ENCODE measurements around the gene CD27. TPM values are rescaled to one million over a fixed set of nuclear protein-coding genes. Genes with fewer than 3 reads are reported as not detected.

CD27 gene
- polyA plus RNA-seq, 4 donors: 0.82 to 1.6 (median 1.2) TPM

DNA sequence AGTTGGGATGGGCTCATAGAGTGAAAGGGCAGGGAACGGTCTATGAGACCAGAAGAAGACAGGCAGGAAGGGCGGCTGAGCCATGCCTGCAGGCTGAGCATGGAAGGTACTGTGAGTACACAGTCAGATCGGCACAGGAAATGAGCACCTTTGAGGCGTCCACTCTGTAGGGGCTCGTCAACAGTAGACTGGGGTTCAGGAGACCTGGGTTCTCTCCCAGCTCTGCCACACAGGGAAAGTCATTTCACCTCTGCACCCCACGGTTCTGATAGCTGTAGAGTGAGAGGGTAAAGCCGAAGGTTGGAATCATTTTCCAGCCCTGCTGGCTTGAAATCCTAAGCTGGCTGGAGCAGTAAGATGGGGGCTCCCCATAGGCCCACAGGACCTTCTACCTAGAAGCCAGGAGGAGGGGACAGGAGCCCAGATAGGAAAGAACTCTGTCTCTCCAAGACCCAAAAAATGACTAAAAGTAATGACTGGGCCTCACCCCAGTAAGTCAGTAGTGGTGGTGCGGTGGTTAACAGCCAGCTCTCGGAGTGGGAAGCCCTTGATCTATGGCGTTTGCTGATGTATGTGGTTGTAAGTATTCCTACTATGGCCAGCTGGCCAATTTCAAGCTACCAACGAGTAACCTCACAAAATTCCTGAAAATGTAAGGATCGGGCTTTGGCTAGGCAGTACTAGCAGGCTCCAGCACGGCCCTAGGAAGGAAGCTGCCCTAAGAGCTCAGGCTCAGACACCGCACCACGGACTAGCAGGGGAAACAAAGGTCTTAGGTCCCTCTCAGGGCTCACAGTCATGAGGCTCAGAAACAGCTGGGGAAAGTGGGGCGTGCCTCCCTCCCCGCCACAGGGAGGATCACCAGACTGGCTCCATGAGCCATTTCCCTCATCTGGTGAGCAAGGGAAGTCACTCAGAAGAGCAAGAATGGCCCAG is 10.3 kb upstream of the CD27 start:
- no peak for DNase-seq (ENCODE audit: low read depth in 4 of 4, low spot score in 3 of 4)

DNA sequence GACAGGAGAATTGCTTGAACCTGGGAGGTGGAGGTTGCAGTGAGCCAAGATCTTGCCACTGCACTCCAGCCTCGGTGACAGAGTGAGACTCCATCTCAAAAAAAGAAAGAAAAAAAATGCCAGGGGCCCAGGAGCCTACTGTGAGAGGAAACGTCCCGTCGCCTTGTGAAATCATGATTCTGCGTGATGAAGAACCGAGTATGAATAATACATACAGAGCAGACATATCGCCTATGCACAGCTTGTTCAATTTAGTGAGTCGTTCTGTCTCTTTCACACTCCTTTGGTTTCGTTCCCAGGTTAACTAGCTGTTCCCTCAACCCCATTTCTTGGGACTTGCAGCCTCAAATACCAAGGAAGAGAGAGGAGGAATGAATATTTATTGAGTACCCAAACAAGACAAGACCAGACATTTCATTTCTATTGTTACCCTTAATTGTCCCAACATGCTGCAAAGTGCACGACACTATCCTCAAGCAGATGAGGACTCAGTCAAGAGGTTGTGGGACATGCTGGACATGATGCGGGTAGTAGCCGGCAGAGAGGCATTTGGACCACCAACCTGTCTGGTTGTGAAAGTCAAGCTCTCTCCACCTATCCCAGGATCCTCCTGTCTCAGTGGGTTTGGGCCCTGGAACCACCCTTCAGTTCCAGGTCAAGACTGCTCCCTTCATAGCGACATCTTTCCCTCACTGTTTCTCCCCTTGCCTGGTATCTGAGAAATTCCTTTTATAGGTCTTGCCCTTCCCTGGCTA is 8.6 kb upstream of the CD27 start:
- DNase-seq (ENCODE audit: low read depth in 4 of 4, low spot score in 3 of 4): no peak

DNA sequence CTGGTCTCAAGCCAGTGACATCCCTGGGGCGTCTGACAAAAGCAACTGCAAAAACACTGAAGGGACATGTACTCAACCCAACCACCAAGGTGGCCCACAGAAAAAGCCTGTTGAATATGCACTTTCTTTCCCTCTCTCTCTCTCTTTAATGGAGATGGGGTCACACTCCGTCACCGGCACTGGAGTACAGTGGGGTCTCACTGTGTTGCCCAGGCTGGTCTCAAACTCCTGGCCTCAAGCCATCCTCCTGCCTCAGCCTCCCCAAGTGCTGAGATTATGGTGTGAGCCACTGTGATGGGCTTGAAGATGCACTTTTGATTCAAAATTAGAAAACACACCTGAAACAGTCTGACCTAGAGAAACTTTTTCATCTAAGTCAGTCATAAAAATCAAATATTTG is 7.2 kb upstream of the CD27 start:
- no peak for DNase-seq (ENCODE audit: low read depth in 4 of 4, low spot score in 3 of 4)

DNA sequence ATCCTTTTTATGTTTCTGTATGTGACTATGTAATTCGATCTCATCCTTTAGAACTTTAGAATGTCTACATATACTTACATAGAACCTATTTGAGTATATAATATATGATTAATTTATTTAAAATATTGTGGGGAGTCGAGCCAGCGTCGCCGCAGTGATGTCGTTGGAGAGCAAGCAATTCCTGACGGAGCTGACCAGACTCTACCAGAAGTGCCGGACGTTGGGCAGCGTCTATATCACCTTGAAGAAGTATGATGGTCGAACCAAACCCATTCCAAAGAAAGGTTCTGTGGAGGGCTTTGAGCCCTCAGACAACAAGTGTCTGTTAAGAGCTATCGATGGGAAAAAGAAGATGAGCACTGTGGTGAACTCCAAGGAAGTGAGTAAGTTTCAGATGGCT is 6.4 kb upstream of the CD27 start:
- no peak for DNase-seq (ENCODE audit: low read depth in 4 of 4, low spot score in 3 of 4)

DNA sequence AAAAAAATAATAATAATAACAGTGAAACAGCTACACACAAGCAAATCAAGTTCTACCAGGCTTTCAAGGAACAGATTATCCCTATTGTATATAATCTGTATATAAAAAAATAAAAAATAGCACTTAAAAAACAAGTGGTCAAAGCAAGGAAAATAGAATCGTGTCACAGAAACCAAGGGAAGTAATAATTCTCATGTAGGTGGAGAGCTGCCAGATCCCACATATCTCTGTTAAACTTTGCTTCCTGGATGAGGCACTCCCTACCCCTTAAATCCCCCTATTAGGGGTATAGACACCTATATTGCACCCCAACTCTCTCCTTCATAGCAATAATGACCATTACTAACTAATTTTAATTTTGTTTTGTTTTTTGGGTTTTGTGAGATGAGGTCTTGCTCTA is 4.4 kb upstream of the CD27 start:
- no peak for DNase-seq (ENCODE audit: low read depth in 4 of 4, low spot score in 3 of 4)

DNA sequence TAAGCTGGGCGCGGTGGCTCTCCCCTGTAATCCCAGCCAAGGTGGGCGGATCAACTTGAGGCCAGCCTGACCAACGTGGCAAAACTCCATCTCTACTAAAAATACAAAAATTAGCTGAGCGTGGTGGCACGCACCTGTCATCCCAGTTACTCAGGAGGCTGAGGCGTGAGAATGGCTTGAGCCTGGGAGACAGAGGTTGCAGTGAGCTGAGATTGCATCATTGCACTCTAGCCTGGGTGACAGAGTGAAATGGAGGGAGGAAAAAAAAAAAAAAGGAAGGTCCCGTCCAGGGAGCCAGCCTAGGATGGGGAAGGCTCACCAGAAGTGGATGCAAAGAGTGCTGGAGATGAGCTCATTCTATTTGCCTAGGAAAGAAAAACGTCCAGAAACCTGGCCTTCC is 1.9 kb upstream of the CD27 start:
- DNase-seq (ENCODE audit: low read depth in 4 of 4, low spot score in 3 of 4): no peak

DNA sequence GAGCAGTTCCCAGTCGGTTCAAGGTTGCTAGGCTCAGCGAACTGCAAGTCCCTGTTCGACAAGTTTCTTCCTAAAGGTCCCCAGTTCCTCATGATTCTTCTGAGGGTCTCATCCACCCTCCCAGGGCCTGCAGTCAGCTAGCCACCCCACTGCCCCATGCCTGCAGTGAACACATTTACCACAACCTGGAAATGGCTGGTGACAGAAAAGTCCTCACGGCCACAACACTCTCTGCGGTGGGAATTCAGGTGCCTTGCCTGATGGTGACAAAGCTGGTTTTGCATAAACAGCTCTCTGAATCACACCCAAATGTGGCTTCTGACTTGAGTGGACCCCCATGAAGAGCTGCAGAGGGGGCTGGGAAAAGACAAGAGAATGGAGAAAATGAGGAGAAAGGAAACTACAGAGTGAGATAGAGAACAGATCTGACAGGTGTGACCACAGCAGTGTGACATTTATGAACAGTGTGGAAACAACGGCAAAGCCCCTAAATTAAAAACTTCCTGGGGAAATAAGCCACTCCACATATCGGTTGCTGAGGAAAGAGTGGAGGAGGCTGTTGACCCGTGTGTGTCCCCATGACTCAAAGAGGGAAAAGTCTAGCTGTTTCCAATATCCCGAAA is 1.3 kb upstream of the CD27 start:
- no peak for DNase-seq (ENCODE audit: low read depth in 4 of 4, low spot score in 3 of 4)

DNA sequence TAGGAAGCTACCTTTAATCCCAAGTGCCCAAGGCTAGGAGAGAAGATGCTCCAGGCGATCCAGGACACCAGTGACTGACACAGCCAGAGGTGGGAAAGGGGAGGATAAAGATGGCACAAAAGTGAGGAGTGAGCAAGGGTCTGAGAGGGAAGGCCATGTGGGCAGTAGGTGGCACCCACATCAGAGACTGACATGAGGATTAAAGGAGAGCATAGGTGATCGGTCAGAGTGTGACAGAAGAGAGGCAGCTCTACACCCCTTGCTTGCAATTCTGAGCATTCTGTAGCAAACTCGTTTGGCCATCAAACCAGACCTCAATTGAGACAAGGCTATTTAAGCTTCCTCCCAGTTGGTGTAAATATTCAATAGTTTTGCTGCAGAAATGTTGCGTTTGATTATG is 724 bp upstream of the CD27 start:
- DNase-seq (ENCODE audit: low read depth in 4 of 4, low spot score in 3 of 4): no peak

DNA sequence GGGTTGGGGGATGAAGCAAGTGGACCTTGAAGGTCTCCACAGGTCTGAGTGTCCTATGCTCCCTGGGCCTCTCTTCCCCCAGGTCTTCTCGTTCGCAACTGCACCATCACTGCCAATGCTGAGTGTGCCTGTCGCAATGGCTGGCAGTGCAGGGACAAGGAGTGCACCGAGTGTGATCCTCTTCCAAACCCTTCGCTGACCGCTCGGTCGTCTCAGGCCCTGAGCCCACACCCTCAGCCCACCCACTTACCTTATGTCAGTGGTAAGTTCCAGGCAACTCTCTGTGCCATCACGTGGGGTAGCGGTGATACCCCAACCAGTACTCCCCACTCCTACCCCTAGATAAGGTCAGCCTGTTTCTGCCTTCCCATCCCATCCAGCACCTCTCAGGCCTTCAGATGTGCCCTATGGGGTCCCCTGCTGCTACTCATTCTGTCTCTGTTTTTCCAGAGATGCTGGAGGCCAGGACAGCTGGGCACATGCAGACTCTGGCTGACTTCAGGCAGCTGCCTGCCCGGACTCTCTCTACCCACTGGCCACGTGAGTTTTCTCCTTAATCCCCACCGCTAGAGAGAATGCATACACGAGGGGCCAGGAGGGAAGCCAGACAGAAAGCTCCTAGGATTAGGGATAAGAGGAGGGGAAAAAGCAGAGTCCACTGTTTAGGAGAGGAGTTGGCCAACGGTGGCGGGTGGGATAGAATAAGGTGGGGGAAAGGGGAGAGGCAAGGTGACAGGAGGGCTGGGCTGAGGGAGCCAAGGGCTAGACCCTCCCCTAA is 5.5 kb downstream of the CD27 start:
- DNase-seq (ENCODE audit: low read depth in 4 of 4, low spot score in 3 of 4): no peak

DNA sequence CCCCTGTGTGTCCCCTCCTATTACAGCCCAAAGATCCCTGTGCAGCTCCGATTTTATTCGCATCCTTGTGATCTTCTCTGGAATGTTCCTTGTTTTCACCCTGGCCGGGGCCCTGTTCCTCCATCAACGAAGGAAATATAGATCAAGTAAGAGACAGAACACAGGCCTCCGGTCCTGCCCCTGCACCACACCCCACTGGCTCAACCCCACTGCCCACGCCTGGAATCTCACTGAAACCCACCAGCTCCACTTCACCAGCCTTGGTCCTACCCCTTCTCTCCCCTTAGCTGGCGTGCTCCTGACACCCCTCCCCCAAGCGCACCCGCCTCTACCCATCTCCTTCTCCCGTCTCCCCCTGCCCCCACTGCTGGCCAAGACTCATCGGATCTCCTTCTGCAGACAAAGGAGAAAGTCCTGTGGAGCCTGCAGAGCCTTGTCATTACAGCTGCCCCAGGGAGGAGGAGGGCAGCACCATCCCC is 6.2 kb downstream of the CD27 start:
- DNase-seq (ENCODE audit: low read depth in 4 of 4, low spot score in 3 of 4): no peak

DNA sequence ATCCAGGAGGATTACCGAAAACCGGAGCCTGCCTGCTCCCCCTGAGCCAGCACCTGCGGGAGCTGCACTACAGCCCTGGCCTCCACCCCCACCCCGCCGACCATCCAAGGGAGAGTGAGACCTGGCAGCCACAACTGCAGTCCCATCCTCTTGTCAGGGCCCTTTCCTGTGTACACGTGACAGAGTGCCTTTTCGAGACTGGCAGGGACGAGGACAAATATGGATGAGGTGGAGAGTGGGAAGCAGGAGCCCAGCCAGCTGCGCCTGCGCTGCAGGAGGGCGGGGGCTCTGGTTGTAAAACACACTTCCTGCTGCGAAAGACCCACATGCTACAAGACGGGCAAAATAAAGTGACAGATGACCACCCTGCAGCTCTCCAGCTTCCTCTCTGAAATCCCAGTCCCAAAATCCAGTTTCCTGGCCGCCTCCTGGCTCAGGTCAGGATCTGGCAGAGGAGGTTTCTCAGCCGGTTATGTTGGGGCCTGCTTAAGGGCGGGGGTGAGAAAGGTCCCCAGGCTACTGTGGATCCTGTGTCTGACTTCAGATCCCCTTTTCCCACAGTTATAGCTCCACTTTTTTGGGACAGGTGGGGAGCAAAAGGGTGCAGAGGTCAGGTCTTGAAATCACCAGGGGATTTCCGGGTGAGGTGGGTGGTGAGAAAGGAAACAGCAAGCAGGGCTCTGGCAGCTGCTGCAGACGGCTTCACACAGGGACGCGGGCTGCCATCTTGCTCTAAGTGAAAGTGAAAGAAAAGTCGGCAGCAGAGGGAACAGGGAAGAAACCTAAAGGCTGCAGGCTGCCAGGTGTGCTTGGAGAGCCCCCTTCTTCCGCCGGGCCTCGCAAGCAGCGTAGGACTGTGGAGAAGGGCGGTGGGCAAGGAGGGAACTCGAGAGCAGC is 6.8 kb downstream of the CD27 start, which contains the start of gene TAPBPL:
Gene TAPBPL (plus strand): TSS at position 695 of the 897 bp plus-strand sequence. CDS start 207 bp downstream, outside the sequence.
- DNase-seq (ENCODE audit: low read depth in 4 of 4, low spot score in 3 of 4): peak; percentile 71 to 84 (median 77)

DNA sequence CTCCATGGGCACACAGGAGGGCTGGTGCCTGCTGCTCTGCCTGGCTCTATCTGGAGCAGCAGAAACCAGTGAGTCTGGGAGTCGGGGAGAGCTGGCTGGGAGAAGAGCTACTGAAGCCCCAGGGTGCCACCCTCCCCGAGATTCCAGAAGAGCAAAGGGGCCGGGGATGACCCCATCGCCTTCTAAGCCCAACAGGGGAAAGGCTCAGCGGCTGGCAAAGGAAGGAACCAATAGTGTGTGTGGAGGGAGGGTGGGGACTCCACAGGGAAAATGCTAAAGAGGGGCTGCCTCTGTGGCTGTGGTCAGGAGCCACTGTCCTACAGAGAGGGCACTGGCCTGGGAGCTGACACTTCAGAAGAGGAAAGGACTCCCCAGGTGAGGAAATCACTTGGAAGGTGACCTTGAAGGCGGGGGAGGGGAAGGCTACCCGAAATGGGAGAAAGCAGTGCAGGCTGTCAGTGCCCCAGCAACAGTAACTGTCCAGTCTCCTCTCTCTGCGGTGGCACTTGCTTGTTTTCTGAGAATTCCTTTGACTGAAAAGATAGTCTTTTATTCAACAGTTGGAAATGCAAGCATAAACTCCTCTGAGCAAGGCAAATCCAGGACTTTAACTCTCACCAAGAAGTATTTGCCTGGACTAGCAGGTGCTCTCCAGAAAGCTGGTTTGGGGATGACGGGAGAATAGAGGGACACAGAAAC is 7.6 kb downstream of the CD27 start:
- no peak for DNase-seq (ENCODE audit: low read depth in 4 of 4, low spot score in 3 of 4)

DNA sequence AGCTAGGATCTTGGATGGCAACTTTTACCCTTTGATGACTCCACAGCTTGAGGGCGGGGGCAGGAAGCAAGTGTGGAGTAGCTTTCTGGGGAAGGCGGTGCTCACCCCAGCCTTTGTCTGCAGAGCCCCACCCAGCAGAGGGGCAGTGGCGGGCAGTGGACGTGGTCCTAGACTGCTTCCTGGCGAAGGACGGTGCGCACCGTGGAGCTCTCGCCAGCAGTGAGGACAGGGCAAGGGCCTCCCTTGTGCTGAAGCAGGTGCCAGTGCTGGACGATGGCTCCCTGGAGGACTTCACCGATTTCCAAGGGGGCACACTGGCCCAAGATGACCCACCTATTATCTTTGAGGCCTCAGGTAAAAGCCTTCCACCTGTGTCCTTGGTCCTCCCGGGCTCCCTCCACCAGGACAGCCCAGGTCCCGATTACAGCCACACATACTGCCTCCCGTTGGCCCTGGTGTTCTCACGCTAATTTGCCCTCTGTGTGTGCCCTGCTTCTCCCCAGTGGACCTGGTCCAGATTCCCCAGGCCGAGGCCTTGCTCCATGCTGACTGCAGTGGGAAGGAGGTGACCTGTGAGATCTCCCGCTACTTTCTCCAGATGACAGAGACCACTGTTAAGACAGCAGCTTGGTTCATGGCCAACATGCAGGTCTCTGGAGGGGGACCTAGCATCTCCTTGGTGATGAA is 8.3 kb downstream of the CD27 start:
- no peak for DNase-seq (ENCODE audit: low read depth in 4 of 4, low spot score in 3 of 4)

DNA sequence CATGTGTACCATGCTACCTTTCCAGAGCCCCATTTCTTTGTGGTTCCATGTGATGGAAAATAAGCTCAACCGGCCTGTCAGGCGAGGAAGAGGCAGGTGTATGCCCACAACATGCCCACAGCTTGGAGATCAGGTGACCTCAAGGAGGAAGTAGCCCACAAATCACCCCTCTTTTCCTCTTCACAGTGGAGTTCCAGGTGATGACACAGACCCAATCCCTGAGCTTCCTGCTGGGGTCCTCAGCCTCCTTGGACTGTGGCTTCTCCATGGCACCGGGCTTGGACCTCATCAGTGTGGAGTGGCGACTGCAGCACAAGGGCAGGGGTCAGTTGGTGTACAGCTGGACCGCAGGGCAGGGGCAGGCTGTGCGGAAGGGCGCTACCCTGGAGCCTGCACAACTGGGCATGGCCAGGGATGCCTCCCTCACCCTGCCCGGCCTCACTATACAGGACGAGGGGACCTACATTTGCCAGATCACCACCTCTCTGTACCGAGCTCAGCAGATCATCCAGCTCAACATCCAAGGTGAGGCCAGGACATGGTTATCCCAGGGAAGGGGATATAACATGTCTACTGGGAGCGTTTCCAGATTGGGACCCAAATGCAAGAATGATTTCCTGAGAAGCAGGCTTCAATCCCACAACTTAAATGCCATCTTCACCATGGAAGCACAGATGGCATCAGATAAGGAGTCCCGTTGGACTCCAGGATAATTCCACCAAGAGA is 12.6 kb downstream of the CD27 start:
- no peak for DNase-seq (ENCODE audit: low read depth in 4 of 4, low spot score in 3 of 4)

DNA sequence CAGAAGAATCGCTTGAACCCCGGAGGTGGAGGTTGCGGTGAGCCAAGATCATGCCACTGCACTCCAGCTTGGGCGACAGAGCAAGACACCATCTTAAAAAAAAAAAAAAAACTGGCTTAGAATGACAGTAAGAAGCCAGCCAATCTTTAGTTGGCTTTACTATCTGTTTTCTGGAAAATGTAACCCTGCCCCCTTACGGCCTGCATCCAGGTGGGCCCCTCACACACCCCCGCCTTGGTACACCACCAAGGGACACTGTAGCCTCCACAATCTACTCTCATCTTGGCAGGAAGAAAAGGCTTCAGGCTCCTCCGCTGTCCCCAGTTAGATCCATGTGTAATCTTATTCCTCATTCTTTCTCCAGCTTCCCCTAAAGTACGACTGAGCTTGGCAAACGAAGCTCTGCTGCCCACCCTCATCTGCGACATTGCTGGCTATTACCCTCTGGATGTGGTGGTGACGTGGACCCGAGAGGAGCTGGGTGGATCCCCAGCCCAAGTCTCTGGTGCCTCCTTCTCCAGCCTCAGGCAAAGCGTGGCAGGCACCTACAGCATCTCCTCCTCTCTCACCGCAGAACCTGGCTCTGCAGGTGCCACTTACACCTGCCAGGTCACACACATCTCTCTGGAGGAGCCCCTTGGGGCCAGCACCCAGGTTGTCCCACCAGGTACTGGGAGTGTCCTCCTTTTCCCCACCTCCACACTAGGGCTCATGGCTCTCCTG is 13.7 kb downstream of the CD27 start:
- DNase-seq (ENCODE audit: low read depth in 4 of 4, low spot score in 3 of 4): no peak

DNA sequence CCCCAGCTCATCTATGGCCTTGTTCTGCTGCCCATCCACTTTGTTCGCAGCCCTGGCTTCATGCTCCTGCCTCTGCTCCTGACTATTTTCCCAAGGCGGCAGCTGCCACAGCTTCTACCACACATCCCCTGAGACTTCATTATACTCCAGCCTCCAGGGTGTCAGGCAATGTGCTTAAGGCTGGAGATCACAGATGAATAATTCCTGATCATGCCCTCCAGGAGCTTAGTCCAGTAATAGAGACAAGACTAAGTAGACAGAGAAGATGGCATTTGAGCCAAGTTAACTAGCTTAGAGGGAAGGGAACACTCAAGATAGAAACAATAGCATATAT is 14.2 kb downstream of the CD27 start:
- no peak for DNase-seq (ENCODE audit: low read depth in 4 of 4, low spot score in 3 of 4)

DNA sequence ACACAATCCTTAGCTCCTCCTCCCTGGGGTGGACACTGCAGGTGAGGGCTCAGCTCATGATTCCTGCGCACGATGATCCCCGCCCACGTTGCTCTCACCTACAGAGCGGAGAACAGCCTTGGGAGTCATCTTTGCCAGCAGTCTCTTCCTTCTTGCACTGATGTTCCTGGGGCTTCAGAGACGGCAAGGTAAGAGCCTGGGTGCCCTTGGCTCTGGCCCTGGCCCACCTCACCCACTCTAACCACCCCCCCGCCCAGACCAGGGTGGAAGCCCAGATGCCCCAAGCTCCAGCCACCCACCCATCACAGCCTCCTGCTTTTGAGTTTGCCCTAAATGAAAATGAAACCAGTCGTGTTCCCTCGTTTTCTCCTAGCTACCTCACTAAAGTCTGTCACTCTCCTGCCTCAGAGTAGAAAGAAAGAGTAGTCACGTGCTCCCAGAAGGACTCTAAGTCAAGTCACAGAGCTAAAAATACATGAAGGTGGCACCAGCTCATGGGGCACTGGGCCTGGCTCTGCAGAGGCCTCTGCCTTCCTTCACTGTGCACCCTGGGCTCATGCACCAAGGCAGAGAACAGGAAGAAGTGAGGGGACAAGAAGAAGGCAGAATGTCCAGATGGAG is 16.1 kb downstream of the CD27 start:
- DNase-seq (ENCODE audit: low read depth in 4 of 4, low spot score in 3 of 4): no peak
